Cardiac muscle cell (in vitro differentiated cells and primary cell): ENCODE results near the gene RGS7BP. TPM values are rescaled to one million over a fixed set of nuclear protein-coding genes. Genes with fewer than 3 reads are reported as not detected.

Experiments
- DNase-seq, 2 donors: peaks; one replicate each; pipeline versions ENCODE4 v3.0.0 to v3.0.0-alpha.2; 2010 to 2017; ENCODE audit warnings: low read depth in 1 of 2, low spot score in 1 of 2
- H3K27ac ChIP-seq: fragments of 200-600 bp; sonication (generic); 2 replicates; pipeline ENCODE4 v1.5.1; 2016
- H3K27me3 ChIP-seq: fragments of 200-600 bp; sonication (generic); 2 replicates; pipeline ENCODE4 v1.6.0; 2016; ENCODE audit warnings: control low read depth
- H3K36me3 ChIP-seq: fragments of 200-600 bp; sonication (generic); 2 replicates; pipeline ENCODE4 v1.5.1; 2016; ENCODE audit warnings: control low read depth
- H3K4me1 ChIP-seq: fragments of 200-600 bp; sonication (generic); 2 replicates; pipeline ENCODE4 v1.8.1; 2017; ENCODE audit warnings: low read depth, mild to moderate bottlenecking, mixed run types
- H3K4me3 ChIP-seq: fragments of 200-600 bp; sonication (generic); 2 replicates; pipeline ENCODE4 v1.5.1; 2016; ENCODE audit warnings: mild to moderate bottlenecking
- H3K9me3 ChIP-seq: fragments of 200-600 bp; sonication (generic); 2 replicates; pipeline ENCODE4 v1.5.1; 2017; ENCODE audit warnings: low read depth, mild to moderate bottlenecking, control low read depth
- CTCF ChIP-seq: IDR thresholded peaks from 2 replicates; pipeline ENCODE4 v1.5.1; 2012; ENCODE audit warnings: low read depth, mild to moderate bottlenecking, low read length
- polyA plus RNA-seq: library from polyadenylated mRNA; unstranded; fragments of >200 nt; fragmentation: Nextera tagmentation; extraction: Ambion mirVana; gene quantifications from 2 replicates; pipeline ENCODE4 v1.2.1, GENCODE V29; 2016
- total RNA-seq: library from RNA; depleted of rRNA; stranded (reverse); fragments of >200 nt; gene quantifications from 2 replicates; pipeline ENCODE4 v1.2.3, GENCODE V29; 2016

The RGS7BP gene
- total and polyA plus RNA-seq, 2 experiments from 2014 or later, result 0.45 TPM; not detected in 1

- no peak for TF ChIP-seq CTCF
- no peak for DNase-seq
- Histone ChIP-seq H3K9me3 (no peaks in the 10 kb centered on the region), H3K4me3 (no peak overlapping the region), H3K36me3 (no peaks in the 10 kb centered on the region), H3K27ac (no peak overlapping the region), H3K4me1 (peaks cover 8% of the 10 kb centered on the region), H3K27me3 (peaks cover 58% of the 10 kb centered on the region)
Measured at GRCh38 chr5:64509828-64510227, 4.0 kb downstream of the RGS7BP start.

DNA sequence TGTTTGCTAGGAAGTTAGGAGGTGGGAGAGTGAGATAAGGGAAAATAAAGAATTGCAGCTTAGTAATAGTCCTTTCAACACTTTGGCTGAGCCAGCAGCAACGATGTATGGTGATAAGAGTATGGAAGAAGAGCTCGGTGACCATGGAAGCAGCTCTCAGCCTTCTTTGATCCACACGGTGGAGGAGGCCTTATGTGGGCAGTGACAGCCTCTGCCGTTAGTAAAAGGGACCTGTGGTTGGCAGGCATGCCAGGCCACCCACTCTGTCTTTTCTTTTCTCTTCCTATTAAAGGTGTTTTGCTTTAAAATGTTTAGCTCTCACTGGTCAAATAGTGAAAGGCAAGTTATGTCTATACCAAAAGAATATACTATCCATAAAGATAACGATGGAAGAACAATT lies 7.7 kb downstream of the RGS7BP start:
- Histone ChIP-seq H3K27ac (no peak overlapping the region), H3K4me1 (peaks cover 8% of the 10 kb centered on the region), H3K9me3 (no peaks in the 10 kb centered on the region), H3K27me3 (peaks cover 28% of the 10 kb centered on the region), H3K36me3 (no peaks in the 10 kb centered on the region), H3K4me3 (no peak overlapping the region)
- peak in 1 of 2 donors; percentile 1 for DNase-seq
- no peak for TF ChIP-seq CTCF

DNA sequence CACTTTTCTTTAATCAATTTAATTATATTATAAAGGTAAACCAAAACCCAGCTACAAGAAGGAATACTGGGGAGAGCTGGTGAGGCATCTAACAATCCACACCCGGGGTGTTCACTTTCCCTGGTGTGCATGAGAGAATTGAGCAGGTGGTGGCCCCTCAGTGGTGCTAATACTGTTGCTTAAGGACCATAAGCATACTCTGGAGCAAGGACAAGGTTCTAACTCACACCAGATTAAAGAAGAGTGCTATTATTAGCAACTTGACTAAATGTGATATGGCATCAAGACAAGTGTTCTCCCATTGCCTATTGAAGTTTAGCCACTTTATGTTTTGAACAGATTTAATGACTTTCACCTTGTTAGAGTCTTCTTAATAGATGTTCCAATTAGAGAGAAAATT lies 8.8 kb downstream of the RGS7BP start:
- peaks cover 17% of the 10 kb centered on the region for H3K27me3 ChIP-seq

DNA sequence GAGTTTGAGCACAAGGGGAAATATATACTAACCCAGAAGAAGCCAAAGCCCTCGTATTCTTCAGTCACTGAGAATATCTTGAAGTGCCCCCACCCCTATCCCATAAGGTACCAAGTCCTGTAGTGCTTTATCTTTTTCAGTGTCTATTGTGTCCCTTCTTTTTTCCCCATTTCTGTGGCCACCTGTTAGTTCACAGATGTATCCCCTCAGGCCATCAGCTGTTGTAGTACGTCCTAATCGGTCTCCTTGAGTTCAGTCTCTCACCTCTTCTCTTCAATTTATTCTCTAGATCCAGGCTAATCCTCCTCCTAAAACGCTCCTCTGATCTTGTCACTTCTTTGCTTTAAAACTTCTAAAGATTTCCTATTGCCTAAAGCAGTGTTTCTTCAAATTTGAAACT lies 10.4 kb downstream of the RGS7BP start:
- no peak overlapping the region for H3K4me3 ChIP-seq
- peaks cover 8% of the 10 kb centered on the region for H3K4me1 ChIP-seq
- no peak for TF ChIP-seq CTCF
- H3K36me3 ChIP-seq, result no peaks in the 10 kb centered on the region
- no peak overlapping the region for H3K27ac ChIP-seq
- H3K27me3 ChIP-seq, result peaks cover 4% of the 10 kb centered on the region
- H3K9me3 ChIP-seq, result no peaks in the 10 kb centered on the region
- DNase-seq, result no peak

More for the DNA sequence above, 8.8 kb downstream of the RGS7BP start:
- no peak overlapping the region for H3K27ac ChIP-seq
- DNase-seq, result no peak
- H3K9me3 ChIP-seq, result no peaks in the 10 kb centered on the region
- no peaks in the 10 kb centered on the region for H3K36me3 ChIP-seq
- H3K4me3 ChIP-seq, result no peak overlapping the region
- TF ChIP-seq CTCF, result no peak
- H3K4me1 ChIP-seq, result peaks cover 8% of the 10 kb centered on the region

DNA sequence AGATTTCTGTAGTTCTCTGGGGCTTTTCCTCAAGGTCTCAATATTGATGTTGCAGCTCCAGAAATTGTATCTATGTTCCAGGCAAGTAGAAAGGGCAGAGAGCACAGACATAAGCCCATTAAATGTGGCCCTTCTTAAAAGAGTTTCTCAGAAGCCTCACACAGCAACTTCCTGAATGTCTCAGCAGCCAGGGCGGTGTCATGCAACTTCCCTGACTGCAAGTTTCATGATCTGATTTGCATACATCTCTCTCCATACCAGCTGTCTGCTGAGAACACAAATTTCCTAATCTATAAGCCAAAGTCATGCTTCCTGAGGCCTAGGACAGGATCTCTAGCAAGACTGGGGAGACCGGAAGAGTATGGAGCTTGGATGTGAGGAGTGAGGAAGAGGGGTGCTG lies 13.0 kb downstream of the RGS7BP start:
- H3K36me3 ChIP-seq, result no peaks in the 10 kb centered on the region
- no peaks in the 10 kb centered on the region for H3K9me3 ChIP-seq
- no peaks in the 10 kb centered on the region for H3K4me1 ChIP-seq
- H3K27ac ChIP-seq, result no peak overlapping the region
- H3K4me3 ChIP-seq, result no peak overlapping the region
- no peak for DNase-seq
- H3K27me3 ChIP-seq, result no peaks in the 10 kb centered on the region
- no peak for TF ChIP-seq CTCF

GRCh38 chr5:64519263-64519662 lies 13.4 kb downstream of the RGS7BP start:
- H3K36me3 ChIP-seq, result no peaks in the 10 kb centered on the region
- no peak for DNase-seq
- no peaks in the 10 kb centered on the region for H3K9me3 ChIP-seq
- no peak overlapping the region for H3K27ac ChIP-seq
- no peaks in the 10 kb centered on the region for H3K4me1 ChIP-seq
- TF ChIP-seq CTCF, result no peak
- no peak overlapping the region for H3K4me3 ChIP-seq
- no peaks in the 10 kb centered on the region for H3K27me3 ChIP-seq
